ENCODE data around the gene B4GALNT4. TPM values are rescaled to one million over a fixed set of nuclear protein-coding genes. Genes with fewer than 3 reads are reported as not detected.

Gene B4GALNT4
- total and polyA plus RNA-seq, 2 of the 13 experiments (the other 11 are each of a cell fraction or from before 2014, with no cell fraction given), result 30.5 to 50.1 TPM

GRCh38 chr11:325796-326591, 43.3 kb upstream of the B4GALNT4 start:
- 92% methylated on average over 29 of the region's 30 CpGs for WGBS (ENCODE audit: low lambda C conversion rate)
- no peaks in the 10 kb centered on the region for H3K27me3 ChIP-seq (ENCODE audit: control insufficient read depth in 1 of 2, insufficient read depth in 2 of 2, low read length in 2 of 2)
- H4K20me1 ChIP-seq (ENCODE audit: insufficient read depth, low read length), result no peaks in the 10 kb centered on the region
- in situ Hi-C loops (cut with HindIII; ENCODE audit: extremely low pct_ligation_motif_present, low pct_unique_long_range_greater_than_20kb), result no loop called here
- peak overlapping the region; percentile 49 for H3K27ac ChIP-seq (ENCODE audit: extremely low read length, insufficient read depth, low read length)
- no TSS peak for BruUV-seq (replicated peaks)
- no peaks in the 10 kb centered on the region for H3K79me2 ChIP-seq (ENCODE audit: insufficient read depth, low read length)
- POLR2A ChIA-PET, result interaction anchor here (0.6 to 6.1 kb wide), 3 partner anchors 12 to 125 kb away, joined by 3 to 85 read pairs (median 4); partner anchors contain the start of gene IFITM1
- no peak; the same call in 2 of the 3 replicates for ATAC-seq
- TF ChIP-seq ZNF557 (CRISPR knock-in tag; IDR thresholded peaks at IDR 0.05) (no peak), ZNF770 (CRISPR knock-in tag; IDR thresholded peaks at IDR 0.05) (no peak), PRDM4 (CRISPR knock-in tag; IDR thresholded peaks at IDR 0.05; ENCODE audit: borderline replicate concordance) (no peak), ZBTB7B (CRISPR knock-in tag; IDR thresholded peaks at IDR 0.05) (no peak), CCAR2 (optimal IDR thresholded peaks at IDR 0.05; ENCODE audit: low read depth, low read length) (no peak), ZNF83 (CRISPR knock-in tag; IDR thresholded peaks at IDR 0.05; ENCODE audit: borderline replicate concordance) (no peak), IRF1 (CRISPR knock-in tag; IDR thresholded peaks at IDR 0.05; ENCODE audit: low read depth) (no peak), ZGPAT (CRISPR knock-in tag; IDR thresholded peaks at IDR 0.05) (no peak), BRD4 (CRISPR knock-in tag; IDR thresholded peaks at IDR 0.05) (no peak), HMG20B (CRISPR knock-in tag; conservative IDR thresholded peaks at IDR 0.05) (no peak), GZF1 (CRISPR knock-in tag; IDR thresholded peaks at IDR 0.05) (no peak), GTF3A (CRISPR knock-in tag; conservative IDR thresholded peaks at IDR 0.05) (no peak), PHF8 (CRISPR knock-in tag; IDR thresholded peaks at IDR 0.05) (no peak), ZC3H4 (CRISPR knock-in tag; IDR thresholded peaks at IDR 0.05; ENCODE audit: borderline replicate concordance) (no peak), ZNF260 (CRISPR knock-in tag; IDR thresholded peaks at IDR 0.05; ENCODE audit: borderline replicate concordance, low read depth) (no peak)
- no peak overlapping the region for H2AFZ ChIP-seq (ENCODE audit: low read length)
- intact Hi-C loops (cut with micrococcal nuclease; ENCODE audit: unreplicated experiment), result no loop called here
- H3K36me3 ChIP-seq (replicated peaks in 1 of 2; ENCODE audit: control insufficient read depth in 1 of 2, insufficient read depth in 2 of 2, low read length in 2 of 2), result no peaks in the 10 kb centered on the region
- no peak for FAIRE-seq
- no peaks in the 10 kb centered on the region for H3K9me3 ChIP-seq (ENCODE audit: low read length)
- peaks cover 67% of the 10 kb centered on the region for H3K4me1 ChIP-seq (ENCODE audit: insufficient read depth, low read length)
- H3K9ac ChIP-seq (ENCODE audit: insufficient read depth, low read depth, low read length), result peak overlapping the region; percentile 36; the same call in 1 of the 2 replicates
- DNase-seq (ENCODE audit: low spot score), result no peak
- H3K4me2 ChIP-seq (ENCODE audit: low read depth, low read length), result peak overlapping the region; percentile 90; the same call in 1 of the 2 replicates
- CTCF ChIA-PET (ENCODE audit: low intra/inter-chr PET ratio, low total read pairs), result no interaction called here
- no peak overlapping the region for H3K4me3 ChIP-seq (replicated peaks in 1 of 3; ENCODE audit: insufficient read depth in 1 of 3, low read depth in 2 of 3, low read length in 3 of 3)
